Tongue (tissue), 2 donors: ENCODE measurements around the gene ZNF76. TPM values are rescaled to one million over a fixed set of nuclear protein-coding genes. Genes with fewer than 3 reads are reported as not detected.

ENCODE experiments used
- DNase-seq: peaks from one replicate; pipeline ENCODE4 v3.0.0-alpha.2; 2015
- total RNA-seq: library from RNA; depleted of rRNA; stranded (reverse); fragments of >200 nt; gene quantifications from one replicate; pipeline ENCODE4 v1.2.3, GENCODE V29; 2014

Gene ZNF76
- total RNA-seq: 19.6 TPM

GRCh38 chr6:35259194-35259947 lies at the start of gene ZNF76:
ZNF76 (plus strand) TSS chr6:35259735; CDS start chr6:35281152, 21,417 bp downstream.
- DNase-seq: peak; percentile 98

DNA sequence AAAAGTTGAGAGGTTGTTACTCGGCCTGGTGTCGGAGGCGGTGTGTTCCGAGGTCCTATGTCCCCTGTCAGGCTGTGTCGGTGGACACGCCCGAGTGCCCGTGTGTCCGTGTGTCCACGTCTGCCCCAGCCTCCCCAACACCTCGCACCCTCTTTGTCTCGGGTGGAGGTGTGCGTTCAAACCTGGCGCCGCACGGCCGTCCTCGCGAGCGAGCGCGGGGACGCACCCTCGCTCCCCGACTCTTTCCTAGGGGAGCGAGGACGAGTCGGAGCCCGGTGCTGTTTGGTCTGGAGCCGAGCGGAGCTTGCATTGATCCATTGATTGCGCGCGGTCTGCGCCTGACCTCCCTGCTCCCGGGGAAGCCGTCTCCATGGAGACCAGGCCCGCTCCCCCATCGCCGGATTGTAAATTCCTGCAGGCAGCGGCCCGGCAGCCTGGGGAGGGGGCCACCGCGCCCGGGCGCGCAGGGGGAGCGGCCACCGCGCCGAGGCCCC lies 46.2 kb upstream of the ZNF76 start:
- peak; percentile 26 for DNase-seq

GRCh38 chr6:35213824-35214756 lies 45.4 kb upstream of the ZNF76 start, which contains the start of gene SCUBE3:
SCUBE3 (plus strand) TSS chr6:35213956; CDS start chr6:35214419, 463 bp downstream.
- peak; percentile 74 for DNase-seq

- DNase-seq: no peak
Observed at GRCh38 chr6:35214869-35215664, 44.5 kb upstream of the ZNF76 start.

DNA sequence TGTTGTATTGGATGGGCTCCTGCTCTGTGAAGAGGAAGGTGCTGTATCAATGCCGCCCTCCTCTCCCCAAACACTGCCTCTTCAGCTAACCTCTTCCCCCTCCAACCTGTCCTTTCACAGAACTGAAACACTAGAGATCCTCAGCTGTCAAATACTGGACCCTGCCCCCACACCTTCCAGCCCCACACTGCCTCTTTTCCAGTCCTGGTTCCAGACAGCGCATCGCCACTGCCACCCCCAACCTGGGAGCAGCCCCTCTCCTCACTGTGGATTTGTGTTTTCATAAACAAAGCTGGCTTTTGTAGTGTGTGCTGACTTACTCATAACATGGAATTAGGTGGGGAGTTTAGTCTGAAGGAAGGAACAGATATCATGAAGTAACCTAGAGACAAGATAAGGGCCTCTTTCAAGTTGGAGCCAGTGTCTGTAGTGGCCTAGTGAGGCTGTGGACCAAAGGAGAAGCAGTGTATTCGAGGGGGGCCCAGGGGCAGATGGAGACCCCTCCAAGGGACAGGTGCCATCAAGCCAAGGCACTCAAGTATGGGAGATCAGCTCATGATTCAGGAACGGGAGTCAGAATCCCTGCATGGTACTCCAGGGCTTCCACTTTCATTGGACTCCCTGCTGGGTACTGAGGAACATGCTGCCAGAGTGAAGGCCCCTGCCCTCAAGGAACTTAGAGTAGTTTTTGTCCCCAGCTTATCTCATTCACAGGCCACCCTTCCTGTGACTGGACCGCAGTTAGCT lies 43.7 kb upstream of the ZNF76 start:
- no peak for DNase-seq

DNA sequence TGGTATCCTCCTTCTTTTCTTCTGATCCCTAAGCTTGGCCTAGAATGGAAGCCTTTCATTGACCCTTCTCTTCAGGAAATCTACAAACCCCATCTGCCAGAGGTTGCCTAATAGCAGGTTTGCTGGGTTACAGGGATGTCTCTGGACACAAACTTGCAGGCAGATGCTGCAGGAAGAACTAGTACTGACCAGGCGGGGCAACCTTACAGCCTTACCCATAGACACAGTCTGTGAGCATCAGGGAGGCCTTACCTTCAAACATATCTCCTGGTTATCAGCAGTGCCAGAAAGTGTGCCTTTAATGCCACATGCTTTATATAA lies 43.2 kb upstream of the ZNF76 start:
- DNase-seq: no peak

DNA sequence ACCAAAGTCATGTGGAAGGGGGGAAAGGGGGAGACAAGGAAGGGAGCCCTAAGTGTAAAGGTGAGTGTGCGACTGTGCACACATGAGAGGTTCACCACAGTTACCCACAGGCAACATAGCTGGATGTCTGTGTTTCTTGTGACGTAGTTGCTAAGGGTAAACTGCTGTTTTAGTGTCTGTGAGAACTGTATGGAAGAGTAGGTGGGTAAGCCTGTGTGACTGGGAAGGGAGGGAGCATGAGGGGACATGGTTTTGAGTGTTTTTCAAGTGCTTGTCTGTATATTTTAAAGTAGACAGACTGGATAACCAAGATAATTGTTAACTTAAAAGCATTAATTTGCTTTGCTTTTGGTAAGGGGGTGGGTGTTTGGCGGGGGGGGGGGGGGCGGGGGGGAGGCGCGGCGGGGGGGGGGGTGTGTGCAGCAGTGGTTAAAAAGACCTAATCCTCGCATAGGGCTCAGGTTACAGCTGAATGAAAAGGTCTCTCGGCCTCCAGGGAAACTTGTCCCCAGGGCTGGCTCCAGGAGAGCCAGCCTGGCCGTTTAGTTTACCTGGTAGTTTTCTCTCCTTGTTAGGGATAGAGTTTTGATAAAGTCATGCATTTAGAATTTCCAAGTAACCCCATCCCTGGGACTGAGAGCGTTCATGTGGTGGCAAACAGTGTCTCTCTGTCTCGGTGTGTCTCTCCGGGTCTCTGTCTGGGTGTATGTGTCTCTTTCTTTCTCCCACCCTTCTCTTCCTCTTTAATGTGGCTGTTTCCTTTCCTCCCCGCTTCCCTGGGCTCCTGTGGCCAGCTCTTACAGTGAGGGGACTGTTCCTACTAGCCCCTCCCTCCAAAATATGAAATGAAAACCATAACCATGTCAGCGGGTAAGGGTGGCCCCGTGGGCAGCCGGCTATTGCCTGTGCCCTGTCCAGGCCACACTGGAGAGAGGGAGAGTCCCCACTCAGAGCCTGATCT lies 42.4 kb upstream of the ZNF76 start:
- no peak for DNase-seq

DNA sequence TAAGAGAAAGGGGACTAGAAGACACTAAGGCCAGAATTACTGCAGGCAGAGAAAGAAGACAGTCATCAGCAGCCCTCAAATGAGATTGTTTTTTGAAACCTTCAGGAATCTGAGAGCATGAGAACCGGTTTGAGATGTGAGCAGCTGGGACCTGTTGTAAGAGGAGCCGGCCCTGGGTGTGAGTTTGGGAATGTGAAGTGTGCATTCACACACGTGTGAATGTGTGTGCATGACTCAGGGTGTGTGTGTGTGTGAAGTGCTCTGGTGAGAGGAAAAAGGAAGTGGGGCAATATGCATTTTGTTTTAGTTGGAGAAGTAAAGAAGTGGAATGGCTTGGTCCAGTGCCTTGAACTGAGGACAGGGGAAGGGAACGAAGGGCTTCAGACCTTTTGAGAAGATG lies 41.5 kb upstream of the ZNF76 start:
- DNase-seq: no peak

GRCh38 chr6:35218456-35218855 lies 41.1 kb upstream of the ZNF76 start:
- DNase-seq: no peak

GRCh38 chr6:35219683-35220326 lies 39.7 kb upstream of the ZNF76 start:
- no peak for DNase-seq

- no peak for DNase-seq
Observed at GRCh38 chr6:35220711-35221110, 38.8 kb upstream of the ZNF76 start.

- no peak for DNase-seq
Observed at GRCh38 chr6:35223396-35223795, 36.1 kb upstream of the ZNF76 start.

DNA sequence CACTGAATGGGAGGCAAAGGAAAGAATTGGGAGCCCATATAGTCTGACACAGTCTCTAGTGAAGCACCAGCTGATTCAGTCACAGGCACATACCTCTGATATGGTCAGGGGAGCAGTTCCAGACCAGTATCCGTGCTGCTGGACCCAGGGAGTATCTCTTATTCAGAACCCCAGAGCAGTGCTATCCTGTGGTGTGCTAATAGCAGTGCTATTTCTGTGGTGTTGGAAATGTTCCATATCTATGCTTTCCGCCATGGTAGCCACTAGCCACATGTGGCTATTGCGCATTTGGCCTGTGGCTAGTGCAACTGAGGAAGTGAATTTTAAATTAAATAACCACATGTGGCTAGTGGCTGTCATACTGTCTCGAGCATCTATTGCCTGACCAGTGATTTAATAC lies 34.8 kb upstream of the ZNF76 start:
- no peak for DNase-seq

DNA sequence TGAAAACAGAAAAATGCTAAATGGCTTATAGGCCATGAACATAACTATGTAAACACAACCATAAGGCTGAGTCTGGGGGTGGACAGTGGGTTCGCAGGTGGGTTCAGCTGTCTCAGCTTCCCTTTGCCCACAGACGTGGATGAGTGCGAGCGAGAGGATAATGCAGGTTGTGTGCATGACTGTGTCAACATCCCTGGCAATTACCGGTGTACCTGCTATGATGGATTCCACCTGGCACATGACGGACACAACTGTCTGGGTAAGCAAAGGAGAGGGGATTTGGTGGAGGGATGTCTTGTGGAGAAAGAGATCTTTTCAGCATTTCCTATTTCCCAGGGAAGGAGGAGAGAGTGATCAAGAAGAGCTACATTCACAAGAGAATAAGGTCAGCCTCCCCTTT lies 31.1 kb upstream of the ZNF76 start:
- no peak for DNase-seq

DNA sequence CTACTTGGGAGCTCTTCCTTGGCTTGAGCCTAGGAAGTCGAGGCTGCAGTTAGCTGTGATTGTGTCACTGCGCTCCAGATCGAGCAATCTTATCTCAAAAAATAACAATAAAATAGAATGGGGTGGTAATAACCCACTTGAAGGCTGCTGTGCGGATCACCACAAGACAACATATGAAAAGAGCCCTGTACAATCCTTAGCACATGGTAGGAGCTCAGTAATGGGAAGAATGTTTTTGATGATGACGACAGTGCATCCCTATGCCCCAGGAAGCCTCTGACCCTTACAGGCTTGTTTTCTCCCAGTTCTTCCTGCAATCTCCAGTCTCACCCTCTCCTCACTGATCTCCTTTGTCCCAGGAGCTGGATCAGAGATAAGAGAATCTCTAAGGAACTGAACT lies 30.2 kb upstream of the ZNF76 start:
- DNase-seq: no peak

GRCh38 chr6:35230498-35230897 lies 29.0 kb upstream of the ZNF76 start:
- no peak for DNase-seq

DNA sequence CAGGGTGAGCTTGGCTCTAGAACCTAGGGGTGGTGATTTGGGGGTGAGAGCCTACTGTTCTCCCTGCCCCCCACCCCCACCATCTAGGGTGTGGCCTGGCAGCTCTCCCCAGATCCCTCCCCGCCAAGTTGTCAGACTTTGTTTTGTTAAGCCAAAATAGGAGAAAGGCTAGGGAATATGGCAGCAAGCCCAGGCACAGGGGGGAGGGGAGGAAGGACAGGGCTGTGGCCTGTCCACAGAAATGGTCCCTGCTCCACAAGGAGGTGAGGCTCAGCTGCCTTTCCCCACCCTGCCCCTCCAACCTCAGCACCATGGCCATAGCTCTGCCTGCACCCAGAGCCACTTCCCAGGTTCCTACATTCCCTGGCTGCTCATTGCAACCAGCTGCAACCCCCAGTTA lies 28.6 kb upstream of the ZNF76 start:
- no peak for DNase-seq

DNA sequence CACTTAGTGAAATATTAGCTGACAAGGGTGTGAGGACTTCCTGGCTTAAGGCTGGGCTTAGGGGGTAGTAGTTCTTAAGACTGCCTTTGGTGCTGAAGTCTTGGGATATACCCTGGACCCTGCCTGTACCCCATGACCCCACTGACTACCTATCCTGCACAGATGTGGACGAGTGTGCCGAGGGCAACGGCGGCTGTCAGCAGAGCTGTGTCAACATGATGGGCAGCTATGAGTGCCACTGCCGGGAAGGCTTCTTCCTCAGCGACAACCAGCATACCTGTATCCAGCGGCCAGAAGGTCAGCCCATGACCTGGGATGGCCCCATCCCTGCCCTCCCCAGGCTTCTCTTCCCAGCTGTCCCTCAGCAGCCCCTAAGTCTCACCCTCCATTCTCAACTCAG lies 28.0 kb upstream of the ZNF76 start:
- no peak for DNase-seq

DNA sequence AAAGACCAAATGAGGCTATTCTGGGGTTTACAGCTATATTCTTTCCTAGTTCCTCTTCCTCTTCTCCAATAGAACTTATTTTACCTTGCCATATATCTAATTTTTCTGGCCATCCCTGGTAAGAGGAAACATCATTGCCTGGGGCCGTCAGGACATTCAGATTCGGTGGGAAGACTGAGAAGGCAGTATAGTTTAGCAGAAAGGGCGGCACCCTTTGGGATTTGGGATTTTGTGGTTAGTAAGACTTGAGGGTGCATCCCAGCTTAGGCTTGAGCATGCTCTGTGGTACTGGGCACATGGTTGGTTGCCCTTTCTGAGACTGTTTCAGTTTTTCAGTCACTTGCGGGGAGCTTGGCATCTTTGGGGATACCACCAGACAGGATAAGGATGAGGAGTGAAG lies 24.6 kb upstream of the ZNF76 start:
- no peak for DNase-seq

DNA sequence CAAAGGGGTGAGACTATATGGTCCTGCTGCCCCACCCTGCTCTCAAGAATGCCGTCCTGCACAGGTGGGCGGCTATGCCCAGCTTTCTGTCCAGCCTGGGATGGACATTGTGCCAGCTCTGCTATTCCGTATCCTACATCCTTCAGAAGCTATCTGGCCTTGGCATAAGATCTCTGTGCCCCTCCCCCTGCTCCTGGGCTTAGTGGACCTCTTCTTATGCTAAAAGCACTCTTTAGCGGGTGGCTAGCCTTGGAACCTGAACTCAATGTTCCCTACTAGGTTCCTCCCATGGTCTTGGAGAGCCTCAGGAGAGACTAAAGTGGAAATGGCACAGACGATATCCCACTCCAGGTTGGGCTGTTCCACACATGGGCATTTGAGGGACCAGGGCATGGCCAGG lies 23.3 kb upstream of the ZNF76 start:
- no peak for DNase-seq
